ENCODE results near the gene PEX1.
A peak's percentile ranks its signal among the peaks of the same experiment; 100 is the strongest.
"Not testable (repeated sequence)": the region's sequence is repeated elsewhere in the genome, so short reads cannot be mapped to it uniquely, and the experiment has no call there.

The PEX1 gene

GRCh38 chr7:92528188-92528957, at the start of gene PEX1, which contains the start of gene RBM48:
Gene PEX1, minus strand, starts transcription at chr7:92528520. Its CDS starts 85 bp downstream, at chr7:92528435.
Gene RBM48, plus strand, starts transcription at chr7:92528795. Its CDS starts 19 bp downstream, at chr7:92528814.
- peak; percentile 99 for DNase-seq

- DNase-seq: no peak
Measured at GRCh38 chr7:92576296-92576695, 48.0 kb upstream of the PEX1 start.

- DNase-seq: no peak
Measured at GRCh38 chr7:92569137-92569536, 40.8 kb upstream of the PEX1 start.

- DNase-seq: no peak
Measured at GRCh38 chr7:92567460-92567859, 39.1 kb upstream of the PEX1 start.

- DNase-seq: no peak
Measured at GRCh38 chr7:92563345-92563744, 35.0 kb upstream of the PEX1 start.

- DNase-seq: no peak
Measured at GRCh38 chr7:92560602-92561001, 32.3 kb upstream of the PEX1 start.

GRCh38 chr7:92557808-92558362, 29.6 kb upstream of the PEX1 start:
- DNase-seq: no peak

- no peak for DNase-seq
Measured at GRCh38 chr7:92557249-92557648, 28.9 kb upstream of the PEX1 start.

GRCh38 chr7:92550194-92550593, 21.9 kb upstream of the PEX1 start:
- DNase-seq: no peak

GRCh38 chr7:92547579-92547978, 19.3 kb upstream of the PEX1 start:
- no peak for DNase-seq

GRCh38 chr7:92546856-92547497, 18.7 kb upstream of the PEX1 start:
- no peak for DNase-seq

GRCh38 chr7:92545116-92545515, 16.8 kb upstream of the PEX1 start:
- not testable (repeated sequence) for DNase-seq

GRCh38 chr7:92543542-92543941, 15.2 kb upstream of the PEX1 start:
- not testable (repeated sequence) for DNase-seq

- DNase-seq: no peak
Measured at GRCh38 chr7:92534572-92534971, 6.3 kb upstream of the PEX1 start.

- no peak for DNase-seq
Measured at GRCh38 chr7:92528958-92529264, 591 bp upstream of the PEX1 start.

- peak; percentile 51 for DNase-seq
Measured at GRCh38 chr7:92527300-92528187, 776 bp downstream of the PEX1 start.

- no peak for DNase-seq
Measured at GRCh38 chr7:92523110-92523509, 5.2 kb downstream of the PEX1 start.

- DNase-seq: no peak
Measured at GRCh38 chr7:92520024-92520423, 8.3 kb downstream of the PEX1 start.

- no peak for DNase-seq
Measured at GRCh38 chr7:92517631-92518030, 10.7 kb downstream of the PEX1 start.

- no peak for DNase-seq
Measured at GRCh38 chr7:92513167-92513902, 15.0 kb downstream of the PEX1 start.

- no peak for DNase-seq
Measured at GRCh38 chr7:92508946-92509345, 19.4 kb downstream of the PEX1 start.

- no peak for DNase-seq
Measured at GRCh38 chr7:92506363-92506762, 22.0 kb downstream of the PEX1 start.

- DNase-seq: no peak
Measured at GRCh38 chr7:92504563-92504962, 23.8 kb downstream of the PEX1 start.
